HG03575 (cell line): ENCODE measurements around the gene WWOX.

Source experiments
- ATAC-seq: cut with Tn5 transposase; IDR thresholded peaks from one replicate; pipeline ENCODE4 v1.9.1; 2021; ENCODE audit not compliant: unreplicated experiment, insufficient number of reproducible peaks, low FRiP score; ENCODE audit errors: extremely low read depth

WWOX gene

GRCh38 chr16:78552716-78553115 lies 453.3 kb downstream of the WWOX start:
- no peak for ATAC-seq

- ATAC-seq: no peak
These were observed 454.0 kb downstream of the WWOX start for GRCh38 chr16:78553268-78554039.

GRCh38 chr16:78556421-78556820 lies 457.0 kb downstream of the WWOX start:
- no peak for ATAC-seq

- ATAC-seq: no peak
These were observed 461.5 kb downstream of the WWOX start for GRCh38 chr16:78560997-78561396.

- no peak for ATAC-seq
These were observed 462.7 kb downstream of the WWOX start for GRCh38 chr16:78562111-78562510.

GRCh38 chr16:78562650-78563049 lies 463.2 kb downstream of the WWOX start:
- no peak for ATAC-seq

- ATAC-seq: no peak
These were observed 464.5 kb downstream of the WWOX start for GRCh38 chr16:78563905-78564304.

- no peak for ATAC-seq
These were observed 467.1 kb downstream of the WWOX start for GRCh38 chr16:78566397-78567073.

- ATAC-seq: no peak
These were observed 471.1 kb downstream of the WWOX start for GRCh38 chr16:78570399-78571141.

GRCh38 chr16:78571434-78571833 lies 472.0 kb downstream of the WWOX start:
- ATAC-seq: no peak

- ATAC-seq: no peak
These were observed 472.5 kb downstream of the WWOX start for GRCh38 chr16:78571898-78572358.

GRCh38 chr16:78574571-78574970 lies 475.1 kb downstream of the WWOX start:
- ATAC-seq: no peak

GRCh38 chr16:78576941-78577340 lies 477.5 kb downstream of the WWOX start:
- no peak for ATAC-seq

- ATAC-seq: no peak
These were observed 478.2 kb downstream of the WWOX start for GRCh38 chr16:78577630-78578029.

- ATAC-seq: no peak
These were observed 479.6 kb downstream of the WWOX start for GRCh38 chr16:78579020-78579419.

- no peak for ATAC-seq
These were observed 484.0 kb downstream of the WWOX start for GRCh38 chr16:78583441-78583840.

- ATAC-seq: no peak
These were observed 484.9 kb downstream of the WWOX start for GRCh38 chr16:78584213-78584860.

GRCh38 chr16:78584991-78585390 lies 485.5 kb downstream of the WWOX start:
- ATAC-seq: no peak

- no peak for ATAC-seq
These were observed 489.9 kb downstream of the WWOX start for GRCh38 chr16:78589331-78589730.
